RWPE1 (cell line): ENCODE data around the gene AKR1C1.
"Not testable (repeated sequence)": the region's sequence is repeated elsewhere in the genome, so short reads cannot be mapped to it uniquely, and the experiment has no call there.

Source experiments
- CTCF ChIA-PET: fragments of 350-600 bp; sonication (Branson Sonifier 250); formaldehyde crosslinking; extraction: SDS; loops from one replicate; lab custom pipeline; 2021; lab: Yijun Ruan, JAX
- POLR2A ChIA-PET: fragments of 400-600 bp; formaldehyde crosslinking; extraction: SDS; loops from one replicate; lab custom pipeline; 2020; ENCODE audit warnings: antibody characterized with exemption; ENCODE audit not compliant: low non-redundant PET; lab: Yijun Ruan, JAX
- DNase-seq: peaks from one replicate; pipeline ENCODE4 v3.0.0; 2012; ENCODE audit warnings: low spot score
- H3K27ac ChIP-seq: fragments of 450-650 bp; 2 replicates; pipeline ENCODE4 v1.5.1; 2017
- CTCF ChIP-seq: fragments of 450-650 bp; conservative IDR thresholded peaks from 2 replicates; pipeline ENCODE4 v1.5.1; 2017; ENCODE audit warnings: low read depth, mild to moderate bottlenecking

The AKR1C1 gene

GRCh38 chr10:4962876-4963814 lies at the start of gene AKR1C1:
AKR1C1 (plus strand) TSS chr10:4963415; CDS start chr10:4963445, 30 bp downstream.
- CTCF ChIA-PET, POLR2A ChIA-PET: not testable (repeated sequence)

GRCh38 chr10:4914213-4914850 lies 48.9 kb upstream of the AKR1C1 start:
- POLR2A ChIA-PET: no interaction called here
- CTCF ChIA-PET: no interaction called here

More at GRCh38 chr10:4962876-4963814, at the start of gene AKR1C1:
- DNase-seq, H3K27ac ChIP-seq: not testable (repeated sequence)

GRCh38 chr10:4916086-4916716 lies 47.0 kb upstream of the AKR1C1 start:
- no peak for TF ChIP-seq CTCF
- no peak overlapping the region for H3K27ac ChIP-seq
- ChIA-PET CTCF (interaction anchor here (1.0 kb wide), 1 partner anchor 21 kb away, joined by 4 read pairs; no protein-coding TSS in a partner anchor), POLR2A (no interaction called here)
- DNase-seq: no peak

More at GRCh38 chr10:4914213-4914850, 48.9 kb upstream of the AKR1C1 start:
- TF ChIP-seq CTCF: no peak
- no peak for DNase-seq
- no peak overlapping the region for H3K27ac ChIP-seq

- CTCF ChIA-PET: no interaction called here
- no peak for TF ChIP-seq CTCF
- POLR2A ChIA-PET: no interaction called here
- no peak overlapping the region for H3K27ac ChIP-seq
- no peak for DNase-seq
These were observed 45.0 kb upstream of the AKR1C1 start for GRCh38 chr10:4918236-4918635.

GRCh38 chr10:4924482-4924881 lies 38.7 kb upstream of the AKR1C1 start:
- H3K27ac ChIP-seq, CTCF ChIA-PET, DNase-seq: not testable (repeated sequence)
- POLR2A ChIA-PET: interaction anchor here (0.5 kb wide), 1 partner anchor 181 kb away, joined by 3 read pairs; no protein-coding TSS in a partner anchor

- TF ChIP-seq CTCF: no peak
- POLR2A ChIA-PET: no interaction called here
- no peak for DNase-seq
- CTCF ChIA-PET: no interaction called here
- H3K27ac ChIP-seq: no peak overlapping the region
These were observed 36.8 kb upstream of the AKR1C1 start for GRCh38 chr10:4926400-4926799.

- TF ChIP-seq CTCF: no peak
- POLR2A ChIA-PET: no interaction called here
- DNase-seq: no peak
- H3K27ac ChIP-seq: no peak overlapping the region
- CTCF ChIA-PET: no interaction called here
These were observed 31.6 kb upstream of the AKR1C1 start for GRCh38 chr10:4931587-4931986.
